Panc1 (cell line): Measurements from ENCODE around the gene CA5B. TPM values are rescaled to one million over a fixed set of nuclear protein-coding genes. Genes with fewer than 3 reads are reported as not detected.

ENCODE experiments used
- ATAC-seq: fragments of 200-7000 bp; cut with Tn5 transposase; 2 replicates; pipeline ENCODE4 v1.9.1; 2020; ENCODE audit warnings: mild to moderate bottlenecking, moderate library complexity
- BruUV-seq: library from RNA; stranded (reverse); fragments of 400-500 nt; replicated peaks from 2 replicates; lab custom pipeline; 2021; lab: Mats Ljungman, UMichigan
- CTCF ChIA-PET: fragments of 300-600 bp; sonication (Branson Sonifier 250); formaldehyde crosslinking; loops from one replicate; lab custom pipeline; 2022; ENCODE audit warnings: antibody characterized with exemption; lab: Charles Lee
- POLR2A ChIA-PET: fragments of 300-600 bp; sonication (Branson Sonifier 250); formaldehyde crosslinking; loops from one replicate; lab custom pipeline; 2022; ENCODE audit warnings: antibody characterized with exemption; lab: Charles Lee
- DNase-seq: peaks from one replicate; pipeline ENCODE4 v3.0.0-alpha.2; 2010; ENCODE audit warnings: low read depth, low spot score
- H3K27ac ChIP-seq: 2 replicates; pipeline ENCODE4 v1.5.1; 2011; ENCODE audit warnings: mild to moderate bottlenecking, low read length, inconsistent platforms
- H3K27me3 ChIP-seq: fragments of 200-500 bp; sonication (Bioruptor generic); 2 replicates; pipeline ENCODE4 v1.6.0; 2014; ENCODE audit warnings: low read length, inconsistent platforms; ENCODE audit not compliant: control insufficient read depth, insufficient read depth
- H3K36me3 ChIP-seq: fragments of 200-500 bp; sonication (Bioruptor generic); 2 replicates; pipeline ENCODE4 v1.5.1; 2014; ENCODE audit warnings: inconsistent platforms, mild to moderate bottlenecking, low read length, moderate library complexity; ENCODE audit not compliant: control insufficient read depth, insufficient read depth
- H3K4me1 ChIP-seq: 2 replicates; pipeline ENCODE4 v1.5.1; 2011; ENCODE audit warnings: inconsistent platforms, mild to moderate bottlenecking, low read length, moderate library complexity; ENCODE audit not compliant: control insufficient read depth, insufficient read depth
- H3K4me3 ChIP-seq, 2 experiments: 2 replicates each; pipeline ENCODE4 v1.5.1; 2011 to 2012; ENCODE audit warnings: low read depth in 2 of 2, low read length in 2 of 2, mild to moderate bottlenecking in 2 of 2, inconsistent platforms in 1 of 2, moderate library complexity in 1 of 2
- H3K9me3 ChIP-seq: fragments of 200-500 bp; sonication (Bioruptor generic); 2 replicates; pipeline ENCODE4 v1.5.1; 2014; ENCODE audit warnings: low read depth, mild to moderate bottlenecking, inconsistent platforms, low read length, moderate library complexity; ENCODE audit not compliant: control insufficient read depth, insufficient read depth
- POLR2AphosphoS5 ChIP-seq: IDR thresholded peaks from 2 replicates; pipeline ENCODE4 v1.6.1; 2012; ENCODE audit warnings: mild to moderate bottlenecking, low read depth, low read length, moderate library complexity
- REST ChIP-seq, 2 experiments: IDR thresholded peaks; 2 replicates each; pipeline ENCODE4 v1.6.1; 2011 to 2012; ENCODE audit warnings: low read depth in 2 of 2, control low read depth in 1 of 2, low read length in 1 of 2, mild to moderate bottlenecking in 1 of 2, moderate library complexity in 1 of 2; ENCODE audit not compliant: insufficient read depth in 1 of 2
- SIN3A ChIP-seq: IDR thresholded peaks from 2 replicates; pipeline ENCODE4 v1.6.1; 2012; ENCODE audit warnings: low read depth, mild to moderate bottlenecking, low read length, moderate library complexity, borderline replicate concordance; ENCODE audit not compliant: insufficient read depth
- TCF7L2 ChIP-seq: IDR thresholded peaks from 2 replicates; pipeline ENCODE4 v1.6.1; 2011; ENCODE audit warnings: mild to moderate bottlenecking, low read depth, low read length, inconsistent platforms
- in situ Hi-C: cut with HindIII; loops from 2 replicates; pipeline ENCODE4 v1.10.0; 2016; ENCODE audit warnings: low sequenced_read_pairs, low pct_unique_long_range_greater_than_20kb
- intact Hi-C: fragments of 100-400 bp; cut with micrococcal nuclease; formaldehyde crosslinking; loops from one replicate; pipeline ENCODE4 v1.10.0; 2022; ENCODE audit not compliant: unreplicated experiment
- total RNA-seq: library from RNA; stranded (reverse); gene quantifications from one replicate; pipeline ENCODE4 v1.2.1, GENCODE V29; 2021; ENCODE audit not compliant: unreplicated experiment
- TF ChIP-seq, protein P1 (sequence below): fragments of 450-650 bp; IDR thresholded peaks from 2 replicates; pipeline ENCODE4 v1.5.1; 2017; ENCODE audit warnings: mild to moderate bottlenecking

Gene CA5B
- total RNA-seq, 1 experiment from 2014 or later: 6.8 TPM

DNA sequence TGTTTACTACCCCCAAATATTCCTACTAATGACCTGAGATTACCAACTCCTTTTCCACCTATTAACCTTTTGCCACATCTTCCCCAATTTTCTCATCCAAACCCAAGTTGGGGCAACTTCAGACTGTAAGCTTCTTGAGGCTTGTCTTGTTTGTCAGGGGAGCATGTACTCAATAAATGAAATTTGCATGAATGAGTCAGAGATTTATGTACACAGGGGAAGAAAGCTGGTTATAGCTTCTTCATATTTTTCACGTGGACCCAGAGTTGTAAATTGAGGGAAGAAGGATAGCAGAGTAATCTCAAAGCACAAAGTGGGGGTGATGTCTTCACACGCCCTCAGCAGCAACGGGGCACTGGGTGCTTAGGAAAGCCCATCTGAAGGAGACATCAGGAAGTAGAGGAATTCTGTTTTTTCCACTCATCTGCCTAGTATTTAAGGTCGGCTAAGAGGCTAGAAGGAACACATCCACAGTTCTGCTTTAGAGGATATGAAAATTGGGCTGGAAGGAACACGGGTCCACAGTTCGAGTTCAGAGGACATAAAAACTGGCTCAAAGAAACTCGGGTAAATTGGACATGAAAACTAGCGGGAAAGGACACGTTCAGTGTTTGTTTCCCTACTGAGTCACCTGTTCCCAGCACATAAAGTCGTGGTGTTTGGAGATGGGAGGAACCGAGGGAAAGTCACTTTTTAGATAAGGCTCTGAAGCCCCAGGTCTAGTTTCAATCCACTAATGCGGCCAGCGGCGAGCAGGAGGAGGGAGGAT lies 696 bp upstream of the CA5B start:
- 0 out of 2 replicates have a peak, but pooled peaks have one; percentile 8 for ATAC-seq
- TF ChIP-seq POLR2AphosphoS5 (no peak), TCF7L2 (no peak), SIN3A (no peak), REST (IDR thresholded peaks at IDR 0.05; ENCODE audit: insufficient read depth in 1 of 2, low read depth in 2 of 2, low read length in 1 of 2) (no peak)
- TF ChIP-seq, protein P1, sequence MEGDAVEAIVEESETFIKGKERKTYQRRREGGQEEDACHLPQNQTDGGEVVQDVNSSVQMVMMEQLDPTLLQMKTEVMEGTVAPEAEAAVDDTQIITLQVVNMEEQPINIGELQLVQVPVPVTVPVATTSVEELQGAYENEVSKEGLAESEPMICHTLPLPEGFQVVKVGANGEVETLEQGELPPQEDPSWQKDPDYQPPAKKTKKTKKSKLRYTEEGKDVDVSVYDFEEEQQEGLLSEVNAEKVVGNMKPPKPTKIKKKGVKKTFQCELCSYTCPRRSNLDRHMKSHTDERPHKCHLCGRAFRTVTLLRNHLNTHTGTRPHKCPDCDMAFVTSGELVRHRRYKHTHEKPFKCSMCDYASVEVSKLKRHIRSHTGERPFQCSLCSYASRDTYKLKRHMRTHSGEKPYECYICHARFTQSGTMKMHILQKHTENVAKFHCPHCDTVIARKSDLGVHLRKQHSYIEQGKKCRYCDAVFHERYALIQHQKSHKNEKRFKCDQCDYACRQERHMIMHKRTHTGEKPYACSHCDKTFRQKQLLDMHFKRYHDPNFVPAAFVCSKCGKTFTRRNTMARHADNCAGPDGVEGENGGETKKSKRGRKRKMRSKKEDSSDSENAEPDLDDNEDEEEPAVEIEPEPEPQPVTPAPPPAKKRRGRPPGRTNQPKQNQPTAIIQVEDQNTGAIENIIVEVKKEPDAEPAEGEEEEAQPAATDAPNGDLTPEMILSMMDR: no peak
- no peaks in the 10 kb centered on the region for H3K36me3 ChIP-seq
- no peak for DNase-seq
- H3K4me1 ChIP-seq: no peaks in the 10 kb centered on the region; the same call in 1 of the 2 replicates
- peak overlapping the region; percentile 66; the same call in 1 of the 2 replicates for H3K27ac ChIP-seq
- CTCF ChIA-PET: no interaction called here
- H3K27me3 ChIP-seq: no peaks in the 10 kb centered on the region
- in situ Hi-C loops (no loop called here), intact Hi-C loops (no loop called here)
- H3K4me3 ChIP-seq: peak overlapping the region; percentile 49 to 51
- no TSS peak for BruUV-seq
- POLR2A ChIA-PET: no interaction called here
- H3K9me3 ChIP-seq: no peaks in the 10 kb centered on the region

- ChIA-PET CTCF (interaction anchor here (0.6 kb wide), 1 partner anchor 182 kb away, joined by 3 read pairs; no protein-coding TSS in a partner anchor), POLR2A (no interaction called here)
- ATAC-seq: no peak
- no peak overlapping the region for H3K4me3 ChIP-seq
- H3K27ac ChIP-seq: no peak overlapping the region
- BruUV-seq: no TSS peak
- intact Hi-C loops: no loop called here
- TF ChIP-seq, protein P1: no peak
- TF ChIP-seq SIN3A (no peak), REST (IDR thresholded peaks at IDR 0.05; ENCODE audit: insufficient read depth in 1 of 2, low read depth in 2 of 2, low read length in 1 of 2) (no peak), TCF7L2 (no peak), POLR2AphosphoS5 (no peak)
- in situ Hi-C loops: no loop called here
- DNase-seq: no peak
- no peaks in the 10 kb centered on the region for H3K36me3 ChIP-seq
- no peaks in the 10 kb centered on the region for H3K27me3 ChIP-seq
- no peaks in the 10 kb centered on the region; the same call in 1 of the 2 replicates for H3K4me1 ChIP-seq
- H3K9me3 ChIP-seq: no peaks in the 10 kb centered on the region
These were observed 1.8 kb downstream of the CA5B start for GRCh38 chrX:15739886-15740285.
